ENCODE measurements around the gene ELL.

Gene ELL

DNA sequence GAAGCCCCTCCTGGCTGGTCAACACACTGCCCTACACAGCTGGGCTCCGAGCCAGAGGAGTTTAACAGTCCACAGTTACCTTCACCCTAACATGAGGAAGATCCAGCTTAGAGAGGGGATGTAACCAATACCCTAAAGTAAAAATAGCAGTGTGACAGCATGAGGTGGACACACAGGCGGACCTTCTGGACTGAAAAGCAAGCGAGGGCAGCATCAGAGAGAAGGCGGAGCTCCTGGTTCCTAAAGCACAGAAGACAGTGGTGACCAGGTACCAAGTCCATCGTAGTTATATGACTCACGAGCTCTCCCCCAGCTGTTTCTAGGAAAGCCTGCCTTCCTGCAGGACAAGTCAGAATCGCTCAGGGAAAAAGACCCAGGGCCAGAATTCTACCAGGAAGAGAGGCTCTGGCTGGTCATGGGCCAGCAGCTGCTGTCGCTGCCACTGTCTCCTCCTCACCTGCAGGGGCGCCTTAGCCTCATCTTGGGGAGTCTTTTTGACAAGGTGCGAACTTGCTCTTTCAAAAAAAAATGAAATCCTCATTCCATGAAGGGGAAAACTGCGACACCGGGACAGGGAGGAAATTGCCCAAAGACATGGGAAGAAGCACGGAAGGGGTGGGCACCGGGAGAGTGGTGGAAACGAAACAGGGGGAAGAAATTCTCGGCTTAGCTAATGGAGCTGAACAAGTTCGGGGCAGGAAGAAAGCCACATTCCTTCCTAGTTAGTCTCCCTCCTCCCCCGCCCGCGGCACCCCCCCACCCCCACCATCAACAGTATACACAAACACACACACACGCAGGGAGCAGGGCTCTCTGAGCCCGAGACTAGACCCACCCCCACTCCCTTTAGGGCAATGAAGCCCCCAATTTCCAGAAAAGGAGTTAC lies 1.7 kb downstream of the ELL start:
- TF ChIP-seq GATA2 (IDR thresholded peaks at IDR 0.05; ENCODE audit: low read depth, low read length) (no peak), GATA3 (IDR thresholded peaks at IDR 0.05; ENCODE audit: low read depth, low read length) (no peak)

- TF ChIP-seq GATA2 (IDR thresholded peaks at IDR 0.05; ENCODE audit: low read depth, low read length) (no peak), GATA3 (IDR thresholded peaks at IDR 0.05; ENCODE audit: low read depth, low read length) (no peak)
These were observed 3.2 kb downstream of the ELL start for GRCh38 chr19:18518639-18519038.

DNA sequence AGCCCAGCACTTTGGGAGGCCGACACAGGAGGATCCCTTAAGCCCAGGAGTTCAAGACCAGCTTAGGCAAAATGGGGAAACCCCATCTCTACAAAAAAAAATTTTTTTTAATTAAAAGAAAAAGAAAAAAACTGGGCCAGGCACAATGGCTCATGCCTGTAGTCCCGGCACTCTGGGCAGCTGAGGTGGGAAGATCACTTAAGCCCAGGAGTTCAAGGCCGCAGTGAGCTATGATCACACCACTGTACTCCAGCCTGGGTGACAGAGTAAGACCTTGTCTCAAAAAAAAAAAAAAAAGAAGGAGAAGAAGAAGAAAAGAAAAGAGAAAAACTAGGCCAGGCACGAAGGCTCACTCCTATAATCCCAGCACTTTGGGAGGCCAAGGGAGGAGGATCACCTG lies 4.3 kb downstream of the ELL start:
- TF ChIP-seq GATA2 (IDR thresholded peaks at IDR 0.05; ENCODE audit: low read depth, low read length) (no peak), GATA3 (IDR thresholded peaks at IDR 0.05; ENCODE audit: low read depth, low read length) (no peak)

GRCh38 chr19:18515959-18516358 lies 5.9 kb downstream of the ELL start:
- TF ChIP-seq GATA2 (IDR thresholded peaks at IDR 0.05; ENCODE audit: low read depth, low read length), result no peak
- TF ChIP-seq GATA3 (IDR thresholded peaks at IDR 0.05; ENCODE audit: low read depth, low read length), result no peak

DNA sequence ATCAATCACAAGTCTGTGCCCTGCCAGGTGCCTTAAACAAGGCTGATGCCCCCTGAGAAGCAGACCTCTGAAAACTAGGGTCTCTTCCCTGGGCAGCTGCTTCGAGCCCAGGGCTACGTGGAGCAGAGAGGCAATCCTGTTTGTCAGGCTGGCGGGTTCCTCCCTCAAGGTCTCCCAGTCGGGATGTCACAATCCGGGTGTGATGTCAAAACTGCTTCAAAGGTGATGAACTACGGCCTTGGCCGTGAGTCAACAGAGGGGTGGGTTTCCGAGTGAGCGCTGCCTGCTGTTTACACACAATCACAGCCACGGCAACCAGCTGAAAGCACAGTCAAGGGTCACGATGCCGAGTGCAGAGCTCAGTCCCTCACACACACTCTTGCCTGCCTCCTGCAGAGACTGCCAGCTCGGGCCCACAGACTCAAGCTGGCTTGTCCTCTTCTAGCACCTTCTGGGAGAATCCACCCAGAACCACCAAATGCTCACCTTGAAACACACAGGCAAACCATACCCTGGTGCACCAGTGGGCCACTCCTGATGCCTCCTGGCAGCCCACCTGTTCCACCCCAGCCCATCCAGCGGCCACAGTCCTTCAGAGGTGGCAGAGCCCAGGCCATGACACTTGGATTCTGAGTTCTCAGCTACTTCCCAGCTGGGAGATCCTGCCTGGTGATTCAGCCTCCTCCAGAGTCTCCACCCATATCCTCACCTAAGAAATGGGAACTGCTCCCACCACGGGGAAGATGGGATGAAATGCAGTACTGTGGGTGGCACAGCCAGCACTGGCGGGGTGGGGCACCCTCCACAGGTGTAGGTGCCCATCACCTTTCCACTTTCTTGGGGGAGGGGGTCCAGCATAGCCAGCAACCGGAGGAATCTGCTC lies 6.8 kb downstream of the ELL start:
- TF ChIP-seq GATA3 (IDR thresholded peaks at IDR 0.05; ENCODE audit: low read depth, low read length), result no peak
- no peak for TF ChIP-seq GATA2 (IDR thresholded peaks at IDR 0.05; ENCODE audit: low read depth, low read length)

DNA sequence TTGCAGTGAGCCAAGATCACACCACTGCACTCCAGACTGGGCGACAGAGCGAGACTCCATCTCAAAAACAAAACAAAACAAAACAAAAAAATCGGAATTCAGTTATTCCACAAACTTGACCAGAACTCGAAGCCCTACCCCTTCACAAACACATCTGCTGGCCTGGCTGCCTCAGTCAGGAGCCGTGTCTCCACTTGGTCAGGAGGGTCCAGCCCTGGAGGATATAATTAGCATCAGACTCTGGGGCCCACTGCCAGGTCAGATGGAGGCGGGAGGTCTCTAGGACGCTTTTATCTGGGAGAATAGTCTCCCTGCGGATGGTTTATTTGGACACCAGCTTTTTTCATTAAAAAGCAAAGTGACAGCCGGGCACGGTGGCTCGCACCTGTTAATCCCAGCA lies 8.0 kb downstream of the ELL start:
- TF ChIP-seq GATA3 (IDR thresholded peaks at IDR 0.05; ENCODE audit: low read depth, low read length) (no peak), GATA2 (IDR thresholded peaks at IDR 0.05; ENCODE audit: low read depth, low read length) (no peak)

GRCh38 chr19:18510216-18510615 lies 11.7 kb downstream of the ELL start:
- TF ChIP-seq GATA3 (IDR thresholded peaks at IDR 0.05; ENCODE audit: low read depth, low read length) (no peak), GATA2 (IDR thresholded peaks at IDR 0.05; ENCODE audit: low read depth, low read length) (no peak)

- TF ChIP-seq GATA2 (IDR thresholded peaks at IDR 0.05; ENCODE audit: low read depth, low read length), result no peak
- TF ChIP-seq GATA3 (IDR thresholded peaks at IDR 0.05; ENCODE audit: low read depth, low read length), result no peak
These were observed 13.3 kb downstream of the ELL start for GRCh38 chr19:18508585-18508984.

- TF ChIP-seq GATA3 (IDR thresholded peaks at IDR 0.05; ENCODE audit: low read depth, low read length) (no peak), GATA2 (IDR thresholded peaks at IDR 0.05; ENCODE audit: low read depth, low read length) (no peak)
These were observed 14.0 kb downstream of the ELL start for GRCh38 chr19:18507727-18508440.

DNA sequence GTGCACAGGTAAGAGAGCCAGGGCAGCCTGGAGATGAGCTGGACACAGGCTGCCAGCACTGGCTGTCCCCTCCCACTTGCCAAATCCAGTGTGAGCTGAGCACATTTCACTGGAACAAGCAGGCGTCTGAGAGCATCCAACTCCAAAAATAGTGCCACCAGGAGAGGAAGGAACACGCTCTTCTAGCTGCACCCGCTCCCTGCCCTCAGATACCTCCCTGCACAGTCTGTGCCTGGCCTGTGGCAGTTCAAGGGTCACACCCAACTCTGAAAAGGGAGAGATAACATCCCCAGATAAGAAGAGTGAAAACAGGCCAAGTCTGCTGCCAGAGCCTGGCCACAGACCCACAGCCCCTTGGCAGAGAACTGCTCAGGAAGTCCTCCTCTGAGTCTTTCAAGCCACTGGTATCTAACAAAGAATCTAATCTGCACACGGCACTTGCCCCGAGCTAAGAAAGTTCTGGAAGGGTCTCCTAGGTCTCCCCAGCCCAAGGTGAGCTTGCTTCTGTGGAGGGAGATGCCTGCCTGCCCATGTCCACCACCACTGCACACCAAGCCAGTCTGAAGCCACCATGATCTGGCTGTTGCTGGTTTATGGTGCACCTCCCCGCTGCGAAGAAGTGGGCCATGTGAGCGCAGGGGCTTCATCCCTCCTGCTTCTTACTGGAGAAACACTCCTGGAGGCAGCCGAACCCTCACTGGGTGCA lies 14.7 kb downstream of the ELL start:
- TF ChIP-seq GATA2 (IDR thresholded peaks at IDR 0.05; ENCODE audit: low read depth, low read length) (peak; percentile 81), GATA3 (IDR thresholded peaks at IDR 0.05; ENCODE audit: low read depth, low read length) (no peak)

GRCh38 chr19:18506101-18506930 lies 15.6 kb downstream of the ELL start:
- TF ChIP-seq GATA2 (IDR thresholded peaks at IDR 0.05; ENCODE audit: low read depth, low read length), result no peak
- TF ChIP-seq GATA3 (IDR thresholded peaks at IDR 0.05; ENCODE audit: low read depth, low read length), result no peak

DNA sequence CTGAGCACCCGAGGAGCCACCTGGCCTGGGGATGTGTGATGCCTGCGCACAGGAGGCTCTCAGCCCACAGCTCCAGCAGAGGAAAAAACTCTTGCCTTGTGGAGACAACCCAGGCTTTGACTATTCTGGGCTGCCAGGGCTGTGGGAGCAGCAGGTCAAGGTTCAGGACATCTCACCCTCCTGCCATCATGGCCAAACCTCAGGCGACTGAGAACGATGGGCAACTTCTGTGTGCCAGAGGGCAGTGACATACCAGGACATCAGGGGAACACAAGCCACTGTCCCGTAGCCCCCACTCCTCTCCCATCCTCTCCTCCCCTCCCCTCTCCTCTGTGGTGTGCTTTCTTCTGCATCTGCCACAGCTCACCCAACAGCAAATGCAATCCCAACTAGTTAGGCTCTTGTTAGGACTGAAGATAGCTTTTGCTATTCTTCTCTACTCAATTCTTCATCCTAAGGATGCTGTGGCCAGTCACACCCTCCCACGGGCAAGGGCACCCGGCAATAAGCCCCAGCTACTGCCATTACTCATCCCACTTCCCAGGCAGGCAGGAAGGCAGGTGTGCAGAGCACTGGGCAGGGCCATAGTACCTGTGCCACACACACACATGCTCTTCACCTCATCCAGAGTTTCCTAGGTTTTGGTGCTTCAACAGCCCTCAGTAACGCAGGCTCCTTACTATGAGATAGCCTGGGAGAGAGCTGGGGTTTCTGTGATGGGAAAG lies 16.8 kb downstream of the ELL start:
- no peak for TF ChIP-seq GATA2 (IDR thresholded peaks at IDR 0.05; ENCODE audit: low read depth, low read length)
- TF ChIP-seq GATA3 (IDR thresholded peaks at IDR 0.05; ENCODE audit: low read depth, low read length), result no peak

All from SH-SY5Y (cell line).